SK-N-SH (cell line): Measurements from ENCODE around the gene KCNT1.
A peak's percentile ranks its signal among the peaks of the same experiment; 100 is the strongest.

Experiments
- JUND ChIP-seq: IDR thresholded peaks from 2 replicates; pipeline ENCODE4 v1.4.0; 2012
- TEAD4 ChIP-seq: IDR thresholded peaks from 2 replicates; pipeline ENCODE4 v1.4.0; 2012; ENCODE audit warnings: mild to moderate bottlenecking, borderline replicate concordance; ENCODE audit not compliant: insufficient read depth
- TF ChIP-seq, protein P1 (sequence below): fragments of 200-600 bp; sonication (generic); IDR thresholded peaks from 2 replicates; pipeline ENCODE4 v1.6.1; 2017; ENCODE audit warnings: antibody characterized with exemption, mild to moderate bottlenecking, moderate library complexity
- TF ChIP-seq, protein P2 (sequence below): IDR thresholded peaks from 2 replicates; pipeline ENCODE4 v1.4.0; 2012; ENCODE audit warnings: low read depth

DNA sequence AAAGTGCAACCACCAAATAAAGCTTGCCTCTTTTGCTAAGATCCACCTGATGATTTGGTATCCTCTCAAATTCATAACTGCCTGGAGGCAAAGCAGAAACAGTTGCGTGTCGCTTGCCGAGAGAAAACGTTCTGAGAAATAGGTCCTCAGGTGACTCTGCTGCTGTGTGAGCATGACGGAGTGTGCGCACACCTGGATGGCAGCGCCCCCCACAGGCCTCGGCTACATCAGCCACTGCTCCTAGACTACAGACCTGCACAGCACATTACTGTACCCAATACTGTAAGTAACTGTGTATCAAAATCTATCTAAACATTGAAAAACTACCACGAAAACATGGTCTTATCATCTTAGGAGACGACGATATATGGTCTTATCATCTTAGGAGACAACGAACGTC is 117.9 kb downstream of the KCNT1 start:
- TF ChIP-seq, protein P1, sequence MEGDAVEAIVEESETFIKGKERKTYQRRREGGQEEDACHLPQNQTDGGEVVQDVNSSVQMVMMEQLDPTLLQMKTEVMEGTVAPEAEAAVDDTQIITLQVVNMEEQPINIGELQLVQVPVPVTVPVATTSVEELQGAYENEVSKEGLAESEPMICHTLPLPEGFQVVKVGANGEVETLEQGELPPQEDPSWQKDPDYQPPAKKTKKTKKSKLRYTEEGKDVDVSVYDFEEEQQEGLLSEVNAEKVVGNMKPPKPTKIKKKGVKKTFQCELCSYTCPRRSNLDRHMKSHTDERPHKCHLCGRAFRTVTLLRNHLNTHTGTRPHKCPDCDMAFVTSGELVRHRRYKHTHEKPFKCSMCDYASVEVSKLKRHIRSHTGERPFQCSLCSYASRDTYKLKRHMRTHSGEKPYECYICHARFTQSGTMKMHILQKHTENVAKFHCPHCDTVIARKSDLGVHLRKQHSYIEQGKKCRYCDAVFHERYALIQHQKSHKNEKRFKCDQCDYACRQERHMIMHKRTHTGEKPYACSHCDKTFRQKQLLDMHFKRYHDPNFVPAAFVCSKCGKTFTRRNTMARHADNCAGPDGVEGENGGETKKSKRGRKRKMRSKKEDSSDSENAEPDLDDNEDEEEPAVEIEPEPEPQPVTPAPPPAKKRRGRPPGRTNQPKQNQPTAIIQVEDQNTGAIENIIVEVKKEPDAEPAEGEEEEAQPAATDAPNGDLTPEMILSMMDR: peak; percentile 26; the same call in 1 of the 2 replicates
- no peak for TF ChIP-seq JUND
- TF ChIP-seq, protein P2, sequence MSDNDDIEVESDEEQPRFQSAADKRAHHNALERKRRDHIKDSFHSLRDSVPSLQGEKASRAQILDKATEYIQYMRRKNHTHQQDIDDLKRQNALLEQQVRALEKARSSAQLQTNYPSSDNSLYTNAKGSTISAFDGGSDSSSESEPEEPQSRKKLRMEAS: no peak
- TF ChIP-seq TEAD4: no peak
